SK-N-SH (cell line): ENCODE results near the gene CDH23. TPM values are rescaled to one million over a fixed set of nuclear protein-coding genes. Genes with fewer than 3 reads are reported as not detected.

Experiments used
- CTCF ChIA-PET: fragments of 300-600, 350-600 bp; formaldehyde crosslinking; extraction: SDS; loops from one replicate; lab custom pipeline; 2021; lab: Yijun Ruan, JAX
- POLR2A ChIA-PET: fragments of 350-600 bp; sonication (Branson Sonifier 250); formaldehyde crosslinking; extraction: SDS; loops from one replicate; lab custom pipeline; 2020; ENCODE audit warnings: antibody characterized with exemption, inconsistent platforms; lab: Yijun Ruan, JAX
- DNase-seq: peaks from one replicate; pipeline ENCODE4 v3.0.0; 2012
- H2AFZ ChIP-seq: fragments of 200-600 bp; sonication (generic); 2 replicates; pipeline ENCODE4 v1.8.1; 2016; ENCODE audit warnings: antibody characterized with exemption, mild to moderate bottlenecking, low read depth
- H3F3A ChIP-seq: fragments of 200-600 bp; sonication (generic); replicated peaks from 2 replicates; pipeline ENCODE3; 2016; ENCODE audit warnings: antibody characterized with exemption, mild to moderate bottlenecking; ENCODE audit not compliant: insufficient read depth
- H3K27ac ChIP-seq, 2 experiments: fragments of 200-500 bp in 1 of 2; fragments of 200-600 bp in 1 of 2; sonication (Bioruptor generic) in 1 of 2; sonication (generic), shearing (Covaris generic) in 1 of 2; 2 replicates each; pipeline versions ENCODE4 v1.5.1 to v1.6.1; 2014 to 2016; ENCODE audit warnings: low read depth in 2 of 2, inconsistent platforms in 1 of 2, low read length in 1 of 2, mild to moderate bottlenecking in 1 of 2, mixed read lengths in 1 of 2
- H3K27me3 ChIP-seq: fragments of 200-600 bp; sonication (generic), shearing (Covaris generic); 2 replicates; pipeline ENCODE4 v1.6.1; 2016; ENCODE audit warnings: mixed run types; ENCODE audit not compliant: insufficient read depth
- H3K36me3 ChIP-seq, 2 experiments: fragments of 200-500 bp in 1 of 2; fragments of 200-600 bp in 1 of 2; sonication (Bioruptor generic) in 1 of 2; sonication (generic) in 1 of 2; replicated peaks in 1 of 2; 2 replicates each; pipeline versions ENCODE3 to v1.5.1; 2014 to 2016; ENCODE audit warnings: low read length in 1 of 2, mild to moderate bottlenecking in 1 of 2; ENCODE audit not compliant: insufficient read depth in 2 of 2, control insufficient read depth in 1 of 2
- H3K4me1 ChIP-seq, 2 experiments: fragments of 200-500 bp in 1 of 2; fragments of 200-600 bp in 1 of 2; sonication (Bioruptor generic) in 1 of 2; sonication (generic), shearing (Covaris generic) in 1 of 2; 2 replicates each; pipeline versions ENCODE4 v1.5.1 to v1.6.1; 2014 to 2016; ENCODE audit warnings: low read depth in 1 of 2, low read length in 1 of 2, mixed run types in 1 of 2; ENCODE audit not compliant: insufficient read depth in 2 of 2, control insufficient read depth in 1 of 2
- H3K4me2 ChIP-seq: fragments of 200-600 bp; sonication (generic), shearing (Covaris generic); 2 replicates; pipeline ENCODE4 v1.6.1; 2017; ENCODE audit warnings: mixed run types
- H3K4me3 ChIP-seq, 2 experiments: fragments of 200-500 bp in 1 of 2; fragments of 200-600 bp in 1 of 2; sonication (Bioruptor generic) in 1 of 2; sonication (generic), shearing (Covaris generic) in 1 of 2; 2 replicates each; pipeline versions ENCODE4 v1.5.1 to v1.8.1; 2014 to 2016; ENCODE audit warnings: low read depth in 2 of 2, inconsistent platforms in 1 of 2, low read length in 1 of 2, mild to moderate bottlenecking in 1 of 2, mixed read lengths in 1 of 2, moderate library complexity in 1 of 2
- H3K79me2 ChIP-seq: fragments of 200-600 bp; sonication (generic); 2 replicates; pipeline ENCODE4 v1.8.1; 2017; ENCODE audit warnings: mild to moderate bottlenecking; ENCODE audit not compliant: insufficient read depth
- H3K9ac ChIP-seq: fragments of 200-600 bp; sonication (generic); 2 replicates; pipeline ENCODE4 v1.6.1; 2017; ENCODE audit warnings: mixed run types
- H3K9me2 ChIP-seq: fragments of 200-600 bp; sonication (generic); 2 replicates; pipeline ENCODE4 v1.6.1; 2017; ENCODE audit warnings: mixed run types
- H3K9me3 ChIP-seq: fragments of 200-600 bp; sonication (generic); 2 replicates; pipeline ENCODE4 v1.6.1; 2017; ENCODE audit warnings: mixed run types, mild to moderate bottlenecking, moderate library complexity
- H4K20me1 ChIP-seq: fragments of 200-600 bp; sonication (generic); 2 replicates; pipeline ENCODE4 v1.6.1; 2017; ENCODE audit warnings: mild to moderate bottlenecking, mixed run types; ENCODE audit not compliant: insufficient read depth
- ELF1 ChIP-seq: IDR thresholded peaks from 2 replicates; pipeline ENCODE4 v1.4.0; 2012
- EP300 ChIP-seq, 2 experiments: IDR thresholded peaks; 2 replicates each; pipeline versions ENCODE4 v1.4.0 to v1.6.1; 2012; ENCODE audit warnings: borderline replicate concordance in 1 of 2, low read depth in 1 of 2, low read length in 1 of 2
- EZH2phosphoT487 ChIP-seq: fragments of 200-600 bp; sonication (generic); IDR thresholded peaks from 2 replicates; pipeline ENCODE4 v1.6.1; 2017; ENCODE audit warnings: low read depth, mixed run types, mild to moderate bottlenecking, antibody characterized with exemption, moderate library complexity, borderline replicate concordance
- GATA2 ChIP-seq: sonication (generic); formaldehyde crosslinking; IDR thresholded peaks from 2 replicates; pipeline ENCODE4 v1.5.0; 2020; ENCODE audit warnings: mild to moderate bottlenecking, missing genetic modification reagents
- JUND ChIP-seq: IDR thresholded peaks from 2 replicates; pipeline ENCODE4 v1.4.0; 2012
- NRF1 ChIP-seq: IDR thresholded peaks from 2 replicates; pipeline ENCODE4 v1.6.1; 2012; ENCODE audit warnings: low read depth, mild to moderate bottlenecking, low read length
- POLR2AphosphoS5 ChIP-seq: IDR thresholded peaks from 2 replicates; pipeline ENCODE4 v1.6.1; 2012; ENCODE audit warnings: low read depth, low read length
- RAD21 ChIP-seq: IDR thresholded peaks from 2 replicates; pipeline ENCODE4 v1.6.1; 2012; ENCODE audit warnings: mild to moderate bottlenecking, low read length
- RCOR1 ChIP-seq: fragments of 150-350 bp; IDR thresholded peaks from 2 replicates; pipeline ENCODE4 v1.6.1; 2017; ENCODE audit warnings: antibody characterized with exemption, low read length
- SIN3A ChIP-seq: IDR thresholded peaks from 2 replicates; pipeline ENCODE4 v1.6.1; 2012; ENCODE audit warnings: low read depth, mild to moderate bottlenecking, low read length, moderate library complexity, borderline replicate concordance
- SMC3 ChIP-seq: IDR thresholded peaks from 2 replicates; pipeline ENCODE4 v1.6.1; 2012; ENCODE audit warnings: low read depth, low read length, improper control_type of control experiment
- TCF12 ChIP-seq: IDR thresholded peaks from 2 replicates; pipeline ENCODE4 v1.4.0; 2012
- YY1 ChIP-seq: IDR thresholded peaks from 2 replicates; pipeline ENCODE4 v1.4.0; 2012; ENCODE audit warnings: low read depth, mild to moderate bottlenecking
- WGBS: methylation state at CpG from one replicate; pipeline ENCODE4 v1.1.6; 2017; ENCODE audit warnings: low lambda C conversion rate; 5-methylcytosine and 5-hydroxymethylcytosine counted together
- polyA plus RNA-seq, 3 experiments: library from polyadenylated mRNA; depleted of rRNA; stranded (reverse); fragments of >200 nt; gene quantifications; 2 replicates each; pipeline ENCODE4 v1.2.3, GENCODE V29; 2012
- TF ChIP-seq, protein P1 (sequence below): IDR thresholded peaks from 2 replicates; pipeline ENCODE4 v1.4.0; 2012; ENCODE audit warnings: low read depth, borderline replicate concordance
- TF ChIP-seq, protein P2 (sequence below): IDR thresholded peaks from 2 replicates; pipeline ENCODE4 v1.6.1; 2012; ENCODE audit warnings: mild to moderate bottlenecking, low read depth, low read length, moderate library complexity
- TF ChIP-seq, protein P3 (sequence below): fragments of 200-600 bp; sonication (generic); IDR thresholded peaks from 2 replicates; pipeline ENCODE4 v1.6.1; 2017; ENCODE audit warnings: antibody characterized with exemption, mild to moderate bottlenecking, moderate library complexity

CDH23 gene
- polyA plus RNA-seq, 1 of the 3 experiments (the other 2 are of a cell fraction): 0.03 TPM

DNA sequence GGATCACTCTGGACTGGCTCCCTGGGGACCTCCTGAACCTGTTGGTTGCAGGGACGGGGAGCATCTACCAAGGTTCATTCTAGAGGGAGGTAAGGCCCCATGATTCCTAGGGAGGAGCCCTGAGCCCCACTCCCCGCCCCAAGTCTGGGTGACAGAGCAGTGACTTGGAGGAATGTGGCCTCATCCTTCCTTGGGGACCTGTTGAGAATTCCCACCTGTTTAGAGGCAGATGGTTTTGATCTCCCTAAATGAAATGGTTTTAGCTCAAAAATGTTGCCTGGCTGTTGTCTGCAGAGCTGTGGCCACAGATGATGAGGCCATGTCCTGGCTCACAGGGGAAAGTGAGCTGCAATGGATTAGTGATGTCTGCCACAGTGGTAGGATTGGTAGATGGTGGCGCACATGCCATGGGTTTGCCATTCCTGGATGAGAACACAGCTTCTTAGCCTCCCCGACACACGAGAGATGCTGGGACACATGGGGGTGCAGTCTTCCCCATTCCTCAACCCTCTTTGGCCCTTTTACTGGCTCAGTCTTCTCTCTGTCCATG lies 310.6 kb downstream of the CDH23 start:
- CTCF ChIA-PET: interaction anchor here (0.7 to 14.1 kb wide), 27 partner anchors 9 to 392 kb away, joined by 3 to 195 read pairs (median 8); partner anchors contain the start of genes CDH23 and VSIR
- Histone ChIP-seq H3K9ac (no peak overlapping the region), H3K4me3 (no peak overlapping the region), H3K9me2 (no peaks in the 10 kb centered on the region), H3K27me3 (peaks cover 13% of the 10 kb centered on the region), H3K36me3 (no peaks in the 10 kb centered on the region), H3K4me1 (peaks cover 0 to 7% of the 10 kb centered on the region in 2 experiments; a peak in 1 of 4 replicates), H4K20me1 (no peaks in the 10 kb centered on the region), H3K9me3 (no peaks in the 10 kb centered on the region), H3F3A (no peaks in the 10 kb centered on the region), H3K4me2 (no peak overlapping the region), H2AFZ (no peak overlapping the region), H3K27ac (no peak overlapping the region), H3K79me2 (no peaks in the 10 kb centered on the region)
- DNase-seq: no peak
- POLR2A ChIA-PET: no interaction called here
- TF ChIP-seq JUND (no peak), RAD21 (no peak), NRF1 (no peak)
- TF ChIP-seq, protein P1, sequence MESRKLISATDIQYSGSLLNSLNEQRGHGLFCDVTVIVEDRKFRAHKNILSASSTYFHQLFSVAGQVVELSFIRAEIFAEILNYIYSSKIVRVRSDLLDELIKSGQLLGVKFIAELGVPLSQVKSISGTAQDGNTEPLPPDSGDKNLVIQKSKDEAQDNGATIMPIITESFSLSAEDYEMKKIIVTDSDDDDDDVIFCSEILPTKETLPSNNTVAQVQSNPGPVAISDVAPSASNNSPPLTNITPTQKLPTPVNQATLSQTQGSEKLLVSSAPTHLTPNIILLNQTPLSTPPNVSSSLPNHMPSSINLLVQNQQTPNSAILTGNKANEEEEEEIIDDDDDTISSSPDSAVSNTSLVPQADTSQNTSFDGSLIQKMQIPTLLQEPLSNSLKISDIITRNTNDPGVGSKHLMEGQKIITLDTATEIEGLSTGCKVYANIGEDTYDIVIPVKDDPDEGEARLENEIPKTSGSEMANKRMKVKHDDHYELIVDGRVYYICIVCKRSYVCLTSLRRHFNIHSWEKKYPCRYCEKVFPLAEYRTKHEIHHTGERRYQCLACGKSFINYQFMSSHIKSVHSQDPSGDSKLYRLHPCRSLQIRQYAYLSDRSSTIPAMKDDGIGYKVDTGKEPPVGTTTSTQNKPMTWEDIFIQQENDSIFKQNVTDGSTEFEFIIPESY: no peak
- WGBS: 65% methylated on average over 5 of the region's 5 CpGs

DNA sequence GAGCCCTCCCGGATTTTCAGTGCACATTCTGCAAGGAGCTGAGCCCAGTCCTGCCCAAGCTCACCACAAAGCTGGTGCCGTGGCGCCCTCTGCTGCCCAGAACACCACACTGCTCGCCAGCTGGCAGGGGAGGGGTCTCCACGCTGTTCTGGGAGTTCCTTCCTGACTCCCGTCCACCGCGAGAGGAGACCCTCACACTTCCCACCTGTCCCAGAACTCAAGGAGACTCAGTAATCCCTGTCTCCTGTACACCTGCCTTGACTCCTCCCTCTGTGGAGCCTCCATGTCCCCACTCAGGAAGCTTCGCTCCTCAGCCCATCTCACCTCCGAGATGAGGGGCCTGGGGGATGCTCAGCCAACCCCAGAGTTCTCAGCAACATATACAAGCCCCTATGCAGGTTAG lies 311.6 kb downstream of the CDH23 start:
- Histone ChIP-seq H3K4me3 (peak overlapping the region in 1 of 2 experiments; percentile 51; a peak in 1 of 4 replicates), H3K9ac (no peak overlapping the region), H3K4me1 (peaks cover 0 to 13% of the 10 kb centered on the region in 2 experiments; a peak in 1 of 4 replicates), H3F3A (no peaks in the 10 kb centered on the region), H3K27me3 (peaks cover 3% of the 10 kb centered on the region; the same call in 1 of the 2 replicates), H3K4me2 (no peak overlapping the region), H3K79me2 (no peaks in the 10 kb centered on the region), H3K36me3 (no peaks in the 10 kb centered on the region), H3K9me3 (no peaks in the 10 kb centered on the region), H3K9me2 (no peaks in the 10 kb centered on the region), H3K27ac (no peak overlapping the region), H2AFZ (no peak overlapping the region), H4K20me1 (no peaks in the 10 kb centered on the region)
- CTCF ChIA-PET: interaction anchor here (0.6 to 14.1 kb wide), 75 partner anchors 9 to 438 kb away, joined by 3 to 195 read pairs (median 4); partner anchors contain the start of genes C10orf105, CDH23, SLC29A3 and VSIR
- peak; percentile 90 for DNase-seq
- 30% methylated on average over 5 of the region's 10 CpGs for WGBS
- POLR2A ChIA-PET: interaction anchor here (0.9 to 1.1 kb wide), 2 partner anchors 10 to 389 kb away, joined by 3 to 6 read pairs; partner anchors contain the start of gene SLC29A3
- TF ChIP-seq GATA2 (CRISPR knock-in tag): no peak
- no peak for TF ChIP-seq RCOR1
- peak; percentile 90 for TF ChIP-seq RAD21
- no peak for TF ChIP-seq ELF1
- no peak for TF ChIP-seq EZH2phosphoT487
- no peak for TF ChIP-seq POLR2AphosphoS5
- TF ChIP-seq, protein P2, sequence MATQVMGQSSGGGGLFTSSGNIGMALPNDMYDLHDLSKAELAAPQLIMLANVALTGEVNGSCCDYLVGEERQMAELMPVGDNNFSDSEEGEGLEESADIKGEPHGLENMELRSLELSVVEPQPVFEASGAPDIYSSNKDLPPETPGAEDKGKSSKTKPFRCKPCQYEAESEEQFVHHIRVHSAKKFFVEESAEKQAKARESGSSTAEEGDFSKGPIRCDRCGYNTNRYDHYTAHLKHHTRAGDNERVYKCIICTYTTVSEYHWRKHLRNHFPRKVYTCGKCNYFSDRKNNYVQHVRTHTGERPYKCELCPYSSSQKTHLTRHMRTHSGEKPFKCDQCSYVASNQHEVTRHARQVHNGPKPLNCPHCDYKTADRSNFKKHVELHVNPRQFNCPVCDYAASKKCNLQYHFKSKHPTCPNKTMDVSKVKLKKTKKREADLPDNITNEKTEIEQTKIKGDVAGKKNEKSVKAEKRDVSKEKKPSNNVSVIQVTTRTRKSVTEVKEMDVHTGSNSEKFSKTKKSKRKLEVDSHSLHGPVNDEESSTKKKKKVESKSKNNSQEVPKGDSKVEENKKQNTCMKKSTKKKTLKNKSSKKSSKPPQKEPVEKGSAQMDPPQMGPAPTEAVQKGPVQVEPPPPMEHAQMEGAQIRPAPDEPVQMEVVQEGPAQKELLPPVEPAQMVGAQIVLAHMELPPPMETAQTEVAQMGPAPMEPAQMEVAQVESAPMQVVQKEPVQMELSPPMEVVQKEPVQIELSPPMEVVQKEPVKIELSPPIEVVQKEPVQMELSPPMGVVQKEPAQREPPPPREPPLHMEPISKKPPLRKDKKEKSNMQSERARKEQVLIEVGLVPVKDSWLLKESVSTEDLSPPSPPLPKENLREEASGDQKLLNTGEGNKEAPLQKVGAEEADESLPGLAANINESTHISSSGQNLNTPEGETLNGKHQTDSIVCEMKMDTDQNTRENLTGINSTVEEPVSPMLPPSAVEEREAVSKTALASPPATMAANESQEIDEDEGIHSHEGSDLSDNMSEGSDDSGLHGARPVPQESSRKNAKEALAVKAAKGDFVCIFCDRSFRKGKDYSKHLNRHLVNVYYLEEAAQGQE: no peak
- TF ChIP-seq, protein P3, sequence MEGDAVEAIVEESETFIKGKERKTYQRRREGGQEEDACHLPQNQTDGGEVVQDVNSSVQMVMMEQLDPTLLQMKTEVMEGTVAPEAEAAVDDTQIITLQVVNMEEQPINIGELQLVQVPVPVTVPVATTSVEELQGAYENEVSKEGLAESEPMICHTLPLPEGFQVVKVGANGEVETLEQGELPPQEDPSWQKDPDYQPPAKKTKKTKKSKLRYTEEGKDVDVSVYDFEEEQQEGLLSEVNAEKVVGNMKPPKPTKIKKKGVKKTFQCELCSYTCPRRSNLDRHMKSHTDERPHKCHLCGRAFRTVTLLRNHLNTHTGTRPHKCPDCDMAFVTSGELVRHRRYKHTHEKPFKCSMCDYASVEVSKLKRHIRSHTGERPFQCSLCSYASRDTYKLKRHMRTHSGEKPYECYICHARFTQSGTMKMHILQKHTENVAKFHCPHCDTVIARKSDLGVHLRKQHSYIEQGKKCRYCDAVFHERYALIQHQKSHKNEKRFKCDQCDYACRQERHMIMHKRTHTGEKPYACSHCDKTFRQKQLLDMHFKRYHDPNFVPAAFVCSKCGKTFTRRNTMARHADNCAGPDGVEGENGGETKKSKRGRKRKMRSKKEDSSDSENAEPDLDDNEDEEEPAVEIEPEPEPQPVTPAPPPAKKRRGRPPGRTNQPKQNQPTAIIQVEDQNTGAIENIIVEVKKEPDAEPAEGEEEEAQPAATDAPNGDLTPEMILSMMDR: peak; percentile 77
- TF ChIP-seq, protein P1: no peak
- no peak for TF ChIP-seq SIN3A
- no peak for TF ChIP-seq JUND
- TF ChIP-seq EP300 (IDR thresholded peaks at IDR 0.05; ENCODE audit: borderline replicate concordance in 1 of 2, low read depth in 1 of 2, low read length in 1 of 2): no peak
- no peak for TF ChIP-seq YY1
- no peak for TF ChIP-seq NRF1
- no peak for TF ChIP-seq TCF12
- peak; percentile 82 for TF ChIP-seq SMC3
